ENCODE data around the gene GAGE12J.
"Not testable (repeated sequence)": the region's sequence is repeated elsewhere in the genome, so short reads cannot be mapped to it uniquely, and the experiment has no call there.

Gene GAGE12J

DNA sequence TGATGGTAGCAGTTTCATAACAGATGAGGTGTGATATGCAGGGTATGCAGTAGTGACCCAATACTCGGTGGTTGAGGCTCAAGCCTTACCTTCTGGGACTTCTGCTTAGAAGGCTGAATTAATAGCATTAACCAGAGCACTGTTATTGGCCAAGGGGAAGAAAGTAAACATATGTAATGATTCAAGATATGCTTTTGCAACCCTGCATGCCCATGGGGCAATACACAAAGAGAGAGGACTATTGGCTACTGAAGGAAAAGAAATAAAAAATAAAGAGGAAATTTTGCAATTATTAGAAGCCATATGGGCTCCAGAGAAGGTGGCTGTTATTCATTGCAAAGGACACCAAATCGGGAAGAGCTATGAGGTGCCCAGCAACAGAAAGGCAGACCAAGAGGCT is 9.7 kb upstream of the GAGE12J start:
- no peak for DNase-seq

- DNase-seq = no peak
Observed at GRCh38 chrX:49316085-49316484, 5.8 kb upstream of the GAGE12J start.

DNA sequence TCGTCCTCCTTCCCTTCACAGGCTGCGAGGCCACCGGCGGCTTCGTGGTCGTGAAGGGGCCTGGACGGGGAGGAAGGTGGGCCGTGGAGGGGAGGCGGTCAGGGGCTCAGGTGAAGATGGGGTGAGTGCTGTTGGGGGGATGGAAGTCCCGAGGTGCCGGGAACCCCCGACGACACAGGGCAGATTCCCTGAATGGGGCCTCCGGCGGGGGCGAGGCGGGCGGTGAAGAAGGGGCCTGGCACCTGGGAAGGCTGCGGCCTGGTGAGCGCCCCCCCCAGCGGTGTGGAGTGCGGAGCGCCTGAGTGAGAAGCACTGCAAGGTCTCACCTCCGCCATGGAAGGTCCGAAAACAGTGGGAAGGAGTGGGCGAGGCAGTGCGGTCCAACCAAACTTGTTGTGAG is 429 bp downstream of the GAGE12J start:
- not testable (repeated sequence) for DNase-seq

DNA sequence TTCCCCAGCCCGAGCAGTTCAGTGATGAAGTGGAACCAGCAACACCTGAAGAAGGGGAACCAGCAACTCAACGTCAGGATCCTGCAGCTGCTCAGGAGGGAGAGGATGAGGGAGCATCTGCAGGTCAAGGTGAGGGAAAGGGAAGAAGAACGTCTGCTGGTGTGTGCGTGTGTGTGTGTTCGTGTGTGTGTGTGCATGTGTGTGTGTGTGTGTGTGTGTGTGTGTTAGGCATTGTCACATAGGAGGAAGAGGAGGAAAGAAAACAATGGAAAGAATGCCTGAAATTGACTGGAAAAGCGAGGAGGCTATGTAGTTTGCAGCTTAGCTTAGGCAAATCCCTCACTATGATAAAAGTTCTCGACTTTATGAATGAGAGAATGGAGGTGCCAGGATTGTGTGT is 1.9 kb downstream of the GAGE12J start:
- DNase-seq = not testable (repeated sequence)

- DNase-seq = not testable (repeated sequence)
Observed at GRCh38 chrX:49330421-49330820, 8.6 kb downstream of the GAGE12J start.

DNA sequence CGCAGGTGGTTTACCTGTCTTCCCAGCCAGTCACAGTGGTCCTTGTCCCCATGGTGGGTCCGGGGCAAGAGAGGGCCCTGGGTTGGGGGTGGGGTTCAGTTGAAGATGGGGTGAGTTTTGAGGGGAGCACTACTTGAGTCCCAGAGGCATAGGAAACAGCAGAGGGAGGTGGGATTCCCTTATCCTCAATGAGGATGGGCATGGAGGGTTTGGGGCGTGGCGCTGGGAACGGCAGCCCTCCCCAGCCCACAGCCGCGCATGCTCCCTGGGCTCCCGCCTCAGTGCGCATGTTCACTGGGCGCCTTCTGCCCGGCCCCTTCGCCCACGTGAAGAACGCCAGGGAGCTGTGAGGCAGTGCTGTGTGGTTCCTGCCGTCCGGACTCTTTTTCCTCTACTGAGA is 9.4 kb downstream of the GAGE12J start, which contains the start of gene GAGE13:
GAGE13 (plus strand) TSS at position 301 of the 400 bp plus-strand sequence. CDS start 1,156 bp downstream, outside the sequence.
- not testable (repeated sequence) for DNase-seq

DNA sequence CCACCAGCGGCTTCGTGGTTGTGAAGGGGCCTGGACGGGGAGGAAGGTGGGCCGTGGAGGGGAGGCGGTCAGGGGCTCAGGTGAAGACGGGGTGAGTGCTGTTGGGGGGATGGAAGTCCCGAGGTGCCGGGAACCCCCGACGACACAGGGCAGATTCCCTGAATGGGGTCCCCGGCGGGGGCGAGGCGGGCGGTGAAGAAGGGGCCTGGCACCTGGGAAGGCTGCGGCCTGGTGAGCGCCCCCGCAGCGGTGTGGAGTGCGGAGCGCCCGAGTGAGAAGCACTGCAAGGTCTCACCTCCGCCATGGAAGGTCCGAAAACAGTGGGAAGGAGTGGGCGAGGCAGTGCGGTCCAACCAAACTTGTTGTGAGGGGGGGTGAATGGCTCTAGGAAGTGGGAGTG is 10.0 kb downstream of the GAGE12J start:
- not testable (repeated sequence) for DNase-seq

DNA sequence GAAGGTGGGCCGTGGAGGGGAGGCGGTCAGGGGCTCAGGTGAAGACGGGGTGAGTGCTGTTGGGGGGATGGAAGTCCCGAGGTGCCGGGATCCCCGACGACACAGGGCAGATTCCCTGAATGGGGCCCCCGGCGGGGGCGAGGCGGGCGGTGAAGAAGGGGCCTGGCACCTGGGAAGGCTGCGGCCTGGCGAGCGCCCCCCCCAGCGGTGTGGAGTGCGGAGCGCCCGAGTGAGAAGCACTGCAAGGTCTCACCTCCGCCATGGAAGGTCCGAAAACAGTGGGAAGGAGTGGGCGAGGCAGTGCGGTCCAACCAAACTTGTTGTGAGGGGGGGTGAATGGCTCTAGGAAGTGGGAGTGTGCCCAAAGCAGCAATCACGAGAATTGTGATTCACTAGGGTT is 19.6 kb downstream of the GAGE12J start:
- DNase-seq = not testable (repeated sequence)

GRCh38 chrX:49344496-49345175 is 22.8 kb downstream of the GAGE12J start:
- DNase-seq = not testable (repeated sequence)

DNA sequence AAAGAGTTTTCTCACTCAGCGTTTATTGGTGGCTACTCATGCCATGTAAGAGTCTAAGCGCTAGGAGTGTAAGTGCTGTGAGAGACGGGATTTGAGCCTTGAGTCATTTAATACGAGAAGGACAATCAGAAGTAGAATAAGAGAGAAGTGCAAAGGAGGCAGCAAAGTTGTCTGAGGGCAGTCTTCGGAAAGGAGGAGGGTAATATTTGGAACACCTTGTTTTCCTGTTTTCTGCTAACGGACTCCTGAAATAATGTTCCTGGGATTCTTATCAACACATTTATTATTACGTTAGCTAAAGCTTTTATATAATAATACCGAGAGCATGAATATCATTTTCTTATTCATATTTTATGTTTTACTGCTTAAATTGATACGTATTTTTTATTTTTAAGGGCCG is 23.6 kb downstream of the GAGE12J start:
- DNase-seq = not testable (repeated sequence)

DNA sequence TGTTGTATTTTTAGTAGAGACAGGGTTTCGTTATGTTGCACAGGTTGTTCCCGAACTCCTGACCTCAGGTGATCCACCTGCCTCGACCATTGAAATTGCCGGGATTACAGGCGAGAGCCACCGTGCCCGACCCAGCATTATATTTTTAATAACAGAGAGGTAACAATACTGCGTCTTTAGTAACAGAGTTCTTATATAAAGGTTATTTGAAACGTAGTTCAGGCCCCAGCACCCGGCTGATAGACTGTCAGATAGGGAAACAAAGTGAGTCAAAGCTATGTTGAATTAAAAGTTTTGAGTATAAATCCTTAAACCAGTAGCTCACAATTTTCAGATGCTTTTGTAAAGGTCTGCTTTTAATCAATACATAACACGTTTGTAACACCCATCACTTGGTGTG is 24.3 kb downstream of the GAGE12J start:
- DNase-seq = not testable (repeated sequence)
